Measurements from ENCODE around the gene LOXL3. TPM values are rescaled to one million over a fixed set of nuclear protein-coding genes. Genes with fewer than 3 reads are reported as not detected.
A peak's percentile ranks its signal among the peaks of the same experiment; 100 is the strongest.

The LOXL3 gene
- total RNA-seq, 1 donor from 2014 or later, result 17.6 TPM

GRCh38 chr2:74497777-74498499 lies 55.8 kb downstream of the LOXL3 start:
- peak overlapping the region; percentile 85 for H3K4me2 ChIP-seq (ENCODE audit: low read length)
- H3K27ac ChIP-seq (ENCODE audit: low read depth, low read length), result no peak overlapping the region
- no peaks in the 10 kb centered on the region for H4K20me1 ChIP-seq (ENCODE audit: insufficient read depth, low read length)
- no peaks in the 10 kb centered on the region for H3K9me3 ChIP-seq (ENCODE audit: insufficient read depth, low read depth, low read length)
- Mint-ChIP-seq H3K36me3 (ENCODE audit: low read depth, unreplicated experiment) (peaks cover 10% of the 10 kb centered on the region), H3K9me3 (ENCODE audit: unreplicated experiment) (no peaks in the 10 kb centered on the region), H3K4me3 (ENCODE audit: unreplicated experiment) (peak overlapping the region; percentile 81), H3K27ac (ENCODE audit: unreplicated experiment) (peak overlapping the region; percentile 66), H3K27me3 (ENCODE audit: low read depth, unreplicated experiment) (peaks cover 66% of the 10 kb centered on the region), H3K4me1 (ENCODE audit: low read depth, unreplicated experiment) (peaks cover 14% of the 10 kb centered on the region)
- peaks cover 25% of the 10 kb centered on the region for H3K4me1 ChIP-seq (ENCODE audit: insufficient read depth, low read length)
- no peak overlapping the region for H3K9ac ChIP-seq (ENCODE audit: low read length)
- no peak for FAIRE-seq
- peak overlapping the region; percentile 53 for H2AFZ ChIP-seq (ENCODE audit: low read depth, low read length)
- DNase-seq (ENCODE audit: low read depth), result no peak
- TF ChIP-seq EZH2 (IDR thresholded peaks at IDR 0.05; ENCODE audit: insufficient read depth, low read length) (peak; percentile 49), CTCF (IDR thresholded peaks at IDR 0.05; ENCODE audit: insufficient read depth, low read depth, low read length) (no peak)
- peaks cover 42% of the 10 kb centered on the region for H3K27me3 ChIP-seq (ENCODE audit: insufficient read depth, low read length)
- H3K36me3 ChIP-seq (ENCODE audit: insufficient read depth, low read length), result no peaks in the 10 kb centered on the region
- peak overlapping the region; percentile 36 for H3K4me3 ChIP-seq (ENCODE audit: insufficient read depth, low read depth, low read length)
- H3K79me2 ChIP-seq (ENCODE audit: insufficient read depth, low read length), result no peaks in the 10 kb centered on the region

GRCh38 chr2:74496997-74497776 lies 56.6 kb downstream of the LOXL3 start:
- no peak overlapping the region for H3K4me3 ChIP-seq (ENCODE audit: insufficient read depth, low read depth, low read length)
- peak overlapping the region; percentile 34 for H3K4me3 Mint-ChIP-seq (ENCODE audit: unreplicated experiment)
- no peak overlapping the region for H2AFZ ChIP-seq (ENCODE audit: low read depth, low read length)
- H3K4me2 ChIP-seq (ENCODE audit: low read length), result peak overlapping the region; percentile 85
- H3K27me3 ChIP-seq (ENCODE audit: insufficient read depth, low read length), result peaks cover 42% of the 10 kb centered on the region
- H3K36me3 Mint-ChIP-seq (ENCODE audit: low read depth, unreplicated experiment), result peaks cover 15% of the 10 kb centered on the region
- no peak overlapping the region for H3K27ac ChIP-seq (ENCODE audit: low read depth, low read length)
- H3K4me1 ChIP-seq (ENCODE audit: insufficient read depth, low read length), result peaks cover 18% of the 10 kb centered on the region
- peaks cover 14% of the 10 kb centered on the region for H3K4me1 Mint-ChIP-seq (ENCODE audit: low read depth, unreplicated experiment)
- H3K9me3 Mint-ChIP-seq (ENCODE audit: unreplicated experiment), result no peaks in the 10 kb centered on the region
- no peaks in the 10 kb centered on the region for H3K9me3 ChIP-seq (ENCODE audit: insufficient read depth, low read depth, low read length)
- H3K9ac ChIP-seq (ENCODE audit: low read length), result no peak overlapping the region
- DNase-seq (ENCODE audit: low read depth) (no peak), FAIRE-seq (no peak)
- peak overlapping the region; percentile 66 for H3K27ac Mint-ChIP-seq (ENCODE audit: unreplicated experiment)
- no peaks in the 10 kb centered on the region for H3K79me2 ChIP-seq (ENCODE audit: insufficient read depth, low read length)
- TF ChIP-seq EZH2 (IDR thresholded peaks at IDR 0.05; ENCODE audit: insufficient read depth, low read length), result no peak
- no peak for TF ChIP-seq CTCF (IDR thresholded peaks at IDR 0.05; ENCODE audit: insufficient read depth, low read depth, low read length)
- peaks cover 62% of the 10 kb centered on the region for H3K27me3 Mint-ChIP-seq (ENCODE audit: low read depth, unreplicated experiment)
- H4K20me1 ChIP-seq (ENCODE audit: insufficient read depth, low read length), result no peaks in the 10 kb centered on the region
- H3K36me3 ChIP-seq (ENCODE audit: insufficient read depth, low read length), result no peaks in the 10 kb centered on the region

All from astrocyte (in vitro differentiated cells and primary cell).